Daoy (cell line): ENCODE data around the gene CTXN2. TPM values are rescaled to one million over a fixed set of nuclear protein-coding genes. Genes with fewer than 3 reads are reported as not detected.

Experiments
- DNase-seq: peaks from one replicate; pipeline ENCODE4 v3.0.0-alpha.2; 2015; ENCODE audit warnings: low read depth
- total RNA-seq: library from RNA; depleted of rRNA; stranded (reverse); fragments of >200 nt; shearing (Covaris generic); gene quantifications from 2 replicates; pipeline ENCODE4 v1.2.3, GENCODE V29; 2014; rRNA removed

Gene CTXN2
- total RNA-seq, 1 experiment from 2014 or later, result not detected

DNA sequence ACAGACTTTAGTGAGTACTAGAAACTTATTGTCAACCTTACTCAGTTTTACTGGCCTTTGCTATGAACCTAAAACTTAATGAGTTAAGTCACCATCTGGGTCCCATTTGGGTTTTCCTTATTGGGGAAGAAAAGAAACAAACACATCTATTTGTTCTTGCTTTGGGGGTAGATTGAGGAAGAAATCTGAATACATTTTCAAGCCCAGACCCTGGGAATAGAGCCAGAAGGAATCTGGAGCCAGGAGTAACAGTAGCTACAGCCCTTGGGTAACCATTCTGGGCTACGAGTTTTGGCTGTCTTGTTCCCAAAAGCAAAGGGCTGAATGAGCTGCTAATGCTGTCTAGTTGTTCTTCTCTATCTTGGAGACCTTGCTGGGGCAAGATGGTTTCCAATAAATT lies 31.2 kb downstream of the CTXN2 start:
- no peak for DNase-seq

DNA sequence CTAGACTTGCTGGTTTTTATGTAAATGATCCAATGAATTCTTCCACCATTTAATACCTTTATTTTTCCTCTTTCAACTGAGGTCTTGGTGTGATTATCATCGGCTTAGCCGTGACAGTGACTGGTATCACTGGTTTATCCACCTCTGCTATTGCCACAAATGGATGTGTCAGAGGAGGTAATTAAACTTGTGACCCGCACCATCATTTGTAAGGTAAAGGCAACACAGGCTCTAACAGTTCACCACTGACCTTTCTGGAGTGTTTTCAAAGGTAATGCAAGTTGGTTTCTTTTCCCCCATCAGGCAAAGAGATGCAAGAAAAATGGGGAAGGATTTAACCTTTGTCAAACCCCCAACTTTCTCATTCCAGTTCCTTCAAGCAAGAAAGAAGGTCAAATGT lies 34.3 kb downstream of the CTXN2 start:
- no peak for DNase-seq

DNA sequence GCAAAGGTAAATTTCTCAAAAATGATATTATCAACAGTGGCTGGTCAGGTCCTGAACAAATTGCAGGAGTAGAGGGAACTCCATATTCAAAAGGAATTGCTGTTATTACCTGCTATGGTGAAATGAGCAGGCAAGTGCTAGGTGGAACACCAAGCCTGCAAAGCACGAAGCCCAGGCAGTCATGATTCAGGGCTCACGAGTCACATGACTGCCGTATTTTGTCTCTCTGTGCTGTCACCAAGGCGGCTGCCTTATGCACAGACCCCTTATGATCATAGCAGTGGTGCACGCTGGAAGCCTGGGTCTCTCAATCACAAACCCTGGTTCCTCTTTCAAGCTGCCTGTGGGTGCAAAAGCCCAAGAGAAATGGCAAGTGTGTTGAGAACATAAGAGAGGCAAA lies 39.0 kb downstream of the CTXN2 start:
- DNase-seq, result no peak

DNA sequence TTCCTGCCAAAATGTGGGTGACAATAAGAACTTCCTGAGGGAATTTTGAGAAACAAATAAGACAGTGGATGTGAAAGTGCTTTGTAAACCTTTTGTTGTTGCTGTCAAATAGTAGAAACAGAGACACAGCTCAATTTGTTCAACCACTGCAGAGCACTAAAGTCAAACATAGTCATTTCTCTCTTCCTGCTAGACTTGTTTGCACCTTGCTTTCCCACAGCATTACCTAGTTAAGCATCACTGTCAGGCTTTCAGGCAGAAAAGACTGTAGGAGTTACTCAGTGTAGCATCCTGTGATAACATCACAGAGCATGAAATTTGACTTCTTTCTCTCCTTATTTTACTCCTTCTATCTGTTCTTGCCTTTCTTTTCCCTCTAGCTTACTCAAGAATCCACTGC lies 41.8 kb downstream of the CTXN2 start:
- DNase-seq, result no peak

DNA sequence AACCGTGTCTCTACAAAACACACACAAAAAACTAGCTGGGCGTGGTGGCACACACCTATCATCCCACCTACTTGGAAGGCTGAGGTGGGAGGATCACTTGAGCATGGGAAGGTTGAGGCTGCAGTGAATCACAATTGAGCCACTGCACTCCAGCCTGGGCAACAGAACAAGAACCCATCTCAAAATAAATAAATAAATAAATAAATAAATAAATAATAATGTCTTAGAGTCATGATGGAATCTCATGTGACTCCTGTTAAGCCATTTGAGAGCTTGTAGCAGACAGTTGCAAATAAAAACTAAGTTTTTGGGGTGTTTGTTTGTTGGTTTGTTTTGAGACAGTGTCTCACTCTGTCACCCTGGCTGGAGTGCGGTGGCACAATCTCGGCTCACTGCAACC lies 47.9 kb downstream of the CTXN2 start:
- DNase-seq, result no peak

DNA sequence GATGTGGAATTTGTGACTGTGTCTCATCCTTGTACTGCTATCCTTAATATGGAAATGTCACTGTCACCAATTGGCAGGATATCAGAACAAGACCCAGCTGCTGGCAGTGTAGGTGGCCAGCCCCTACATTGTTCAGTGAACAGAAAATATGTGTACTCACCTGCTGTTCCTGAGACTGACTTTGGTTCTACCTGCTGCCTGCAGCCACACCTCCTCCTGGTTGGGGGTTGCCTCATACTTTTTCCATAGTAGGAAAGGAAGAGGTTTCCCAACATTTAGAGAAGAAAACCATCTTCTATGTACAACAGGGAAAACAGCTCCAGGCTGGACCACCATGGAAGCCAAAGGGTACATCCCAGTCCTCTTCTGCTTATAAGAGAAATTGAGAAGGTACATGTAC lies 50.5 kb downstream of the CTXN2 start:
- no peak for DNase-seq

DNA sequence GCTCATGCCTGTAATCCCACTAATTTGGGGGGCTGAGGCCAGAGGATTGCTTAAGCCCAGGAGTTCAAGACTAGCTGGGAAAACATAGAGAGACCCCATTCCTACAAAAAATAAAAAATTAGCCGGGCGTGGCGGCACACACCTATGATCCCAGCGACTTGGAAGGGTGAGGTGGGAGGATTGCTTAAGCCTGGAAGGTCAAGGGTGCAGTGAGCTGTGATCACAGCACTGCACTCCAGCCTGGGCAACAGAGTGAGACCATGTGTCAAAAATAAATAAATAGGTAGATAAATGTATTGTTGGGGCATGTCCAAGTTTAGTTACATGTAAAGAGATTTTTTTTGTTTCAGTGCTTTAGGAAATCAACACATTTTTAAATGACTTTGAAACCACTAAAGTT lies 51.1 kb downstream of the CTXN2 start:
- no peak for DNase-seq

DNA sequence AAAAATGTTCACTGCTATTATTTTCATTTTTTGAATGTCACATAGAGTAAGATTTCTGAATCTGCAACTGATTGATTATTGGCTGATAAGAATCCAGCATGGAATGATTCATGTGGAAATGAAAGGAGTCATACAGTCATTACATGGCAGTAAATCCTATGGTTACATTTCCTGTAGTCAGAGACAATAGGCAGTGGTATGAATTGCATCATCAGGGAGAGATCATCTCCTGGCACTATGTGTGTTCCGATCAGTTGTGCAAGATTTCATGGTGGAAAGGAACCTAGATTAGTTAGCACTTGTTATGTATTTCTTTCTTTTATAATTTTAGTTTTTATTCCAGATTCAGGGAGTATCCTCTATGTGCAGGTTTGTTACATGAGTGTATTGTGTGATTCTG lies 53.5 kb downstream of the CTXN2 start:
- DNase-seq, result peak; percentile 11

DNA sequence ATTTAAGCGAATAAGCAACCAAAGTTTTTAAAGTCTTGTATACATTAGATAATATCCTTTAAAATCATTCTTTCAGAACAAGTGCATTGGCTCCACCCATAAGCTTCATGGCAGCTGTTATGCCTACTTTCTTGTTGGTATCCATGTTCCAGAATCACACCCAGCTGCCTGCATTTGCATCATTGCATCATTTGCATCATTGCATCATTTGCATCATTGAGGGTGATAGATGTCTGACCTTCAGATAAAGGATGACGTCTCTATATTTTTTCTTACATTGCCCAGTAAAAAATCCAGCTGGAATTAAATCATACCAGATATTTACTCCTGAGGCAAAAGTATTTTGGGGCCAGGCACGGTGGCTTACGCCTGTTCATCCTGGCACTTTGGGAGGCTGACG lies 56.9 kb downstream of the CTXN2 start:
- no peak for DNase-seq

DNA sequence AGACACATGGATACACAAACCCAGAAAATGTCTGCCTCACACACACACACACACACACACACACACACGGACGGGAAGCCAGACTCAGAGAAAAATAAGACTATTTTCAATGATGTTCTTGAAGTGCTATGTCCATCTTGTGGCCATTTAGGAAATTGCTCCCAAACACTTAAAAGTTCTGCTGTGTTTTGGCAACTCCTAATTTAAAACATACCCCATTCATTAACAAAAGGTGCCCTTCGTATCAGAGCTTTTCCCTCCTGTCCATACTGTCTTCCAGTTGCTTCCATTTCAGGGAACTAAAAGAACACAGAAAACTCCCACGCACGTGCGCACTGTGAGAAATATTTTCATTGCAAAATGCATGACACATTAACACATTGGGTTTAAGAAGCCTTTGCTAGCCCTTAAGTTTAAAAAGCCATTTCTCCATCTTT lies 59.2 kb downstream of the CTXN2 start:
- DNase-seq, result peak; percentile 58

DNA sequence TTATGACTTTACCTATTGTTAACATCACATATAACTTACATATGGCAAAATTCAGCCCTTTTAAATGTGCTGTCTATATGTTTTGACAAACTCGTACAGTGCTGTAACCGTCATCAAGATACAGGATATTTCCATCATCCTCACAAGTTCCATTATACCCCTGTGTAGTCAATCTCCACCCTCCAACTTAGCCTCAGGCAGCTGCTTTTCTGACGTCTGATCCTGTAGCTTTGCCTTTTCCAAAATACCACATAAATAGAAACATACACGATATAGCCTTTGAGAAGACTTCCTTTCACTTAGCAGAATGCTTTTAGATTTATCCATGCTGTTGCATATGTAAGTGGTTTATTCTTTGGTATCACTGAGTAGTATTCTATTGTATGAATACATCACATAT lies 61.7 kb downstream of the CTXN2 start:
- no peak for DNase-seq

Other genes with a start within 250 kb of the CTXN2 start
- gene SLC24A5, start 70.7 kb upstream of the CTXN2 start, total RNA-seq, result not detected in 2 replicates
- gene MYEF2, start 13.4 kb upstream of the CTXN2 start, total RNA-seq, result 10.9 and 13.5 TPM in 2 replicates
- gene SLC12A1, start 14.6 kb downstream of the CTXN2 start, total RNA-seq, result not detected in 2 replicates
- gene DUT, start 139.8 kb downstream of the CTXN2 start, total RNA-seq, result 137 and 174 TPM in 2 replicates